ENCODE measurements around the gene SLCO1A2. TPM values are rescaled to one million over a fixed set of nuclear protein-coding genes. Genes with fewer than 3 reads are reported as not detected.

The SLCO1A2 gene
- total RNA-seq, 1 donor from 2014 or later = not detected

GRCh38 chr12:21219206-21219605 lies 115.5 kb downstream of the SLCO1A2 start:
- DNase-seq (ENCODE audit: low spot score) = no peak

Other genes starting within 250 kb of the SLCO1A2 start
- gene SLCO1B1, start 203.7 kb downstream of the SLCO1A2 start, total RNA-seq = not detected
- not detected for gene IAPP, start 38.0 kb upstream of the SLCO1A2 start, total RNA-seq
- gene PYROXD1, start 102.7 kb upstream of the SLCO1A2 start, total RNA-seq = 16.5 TPM
- gene RECQL, start 166.7 kb upstream of the SLCO1A2 start, total RNA-seq = 34.1 TPM
- 34.6 TPM for gene GOLT1B, start 166.9 kb upstream of the SLCO1A2 start, total RNA-seq
- 0.45 TPM for gene SPX, start 191.4 kb upstream of the SLCO1A2 start, total RNA-seq